AG20443 (cell line): ENCODE results near the gene METTL21C.
A peak's percentile ranks its signal among the peaks of the same experiment; 100 is the strongest.

Experiments
- DNase-seq: peaks from one replicate; pipeline ENCODE4 v3.0.0; 2012; ENCODE audit warnings: low spot score, mixed read lengths

Gene METTL21C

GRCh38 chr13:102697929-102698648, 3.2 kb upstream of the METTL21C start:
- no peak for DNase-seq

DNA sequence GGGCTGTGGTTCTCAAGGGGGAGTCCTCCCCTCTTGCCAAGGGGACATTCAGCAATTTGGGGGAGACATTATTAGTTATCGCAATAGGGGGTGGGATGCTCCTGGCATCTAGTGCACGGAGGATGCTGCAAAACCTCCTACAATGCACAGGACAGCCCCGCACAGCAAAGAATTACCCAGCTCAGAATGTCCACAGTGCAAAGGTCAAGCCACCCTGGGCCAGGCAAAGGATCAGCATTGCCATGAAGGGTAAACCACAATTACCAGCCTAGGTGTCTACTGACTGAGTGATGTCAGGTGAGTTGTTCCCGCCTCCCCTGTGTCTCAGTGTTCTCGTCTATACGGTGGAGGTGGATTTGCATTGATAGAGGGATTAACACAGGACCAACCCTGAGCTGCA, 2.4 kb upstream of the METTL21C start:
- no peak for DNase-seq

- no peak for DNase-seq
Measured at GRCh38 chr13:102696465-102696864, 1.6 kb upstream of the METTL21C start.

DNA sequence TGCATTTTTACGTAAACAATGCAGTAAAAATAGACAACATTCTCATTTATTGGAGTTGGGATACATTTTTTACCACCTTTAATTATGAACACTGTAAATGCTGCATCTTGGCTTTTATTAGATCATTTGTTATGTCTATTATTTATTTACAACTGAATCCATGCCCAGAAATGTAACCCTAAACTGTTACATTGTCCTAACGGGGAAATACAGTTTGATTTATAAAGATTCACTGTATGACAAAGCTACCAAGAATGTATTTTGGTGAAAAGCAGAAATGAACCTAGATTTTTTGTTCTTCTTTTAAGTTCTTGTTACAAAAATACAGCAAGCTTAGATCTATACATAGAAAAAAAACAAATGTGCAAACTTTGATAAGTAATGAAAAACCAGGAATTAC, 1.1 kb downstream of the METTL21C start:
- DNase-seq = peak; percentile 27

- DNase-seq = no peak
Measured at GRCh38 chr13:102693250-102693649, 1.6 kb downstream of the METTL21C start.

- DNase-seq = no peak
Measured at GRCh38 chr13:102692491-102692826, 2.4 kb downstream of the METTL21C start.

DNA sequence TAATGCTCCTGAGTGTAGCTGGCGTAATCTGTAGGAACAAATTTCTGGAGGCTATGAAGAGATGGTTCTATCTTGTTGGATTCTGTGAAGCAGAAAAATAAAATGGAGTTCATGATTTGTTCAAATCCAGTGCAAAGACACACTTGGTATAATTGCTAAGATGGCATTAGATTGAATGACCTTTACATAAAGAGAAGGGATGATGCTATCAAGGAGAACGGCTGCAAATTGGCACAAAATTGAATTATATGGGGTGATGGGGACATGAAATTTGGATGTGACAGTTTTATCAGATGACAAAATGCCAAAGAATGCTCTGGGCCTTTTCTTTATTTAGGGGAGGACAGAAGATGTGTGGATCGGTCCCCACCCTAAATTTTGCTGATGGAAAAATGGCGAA, 4.0 kb downstream of the METTL21C start:
- DNase-seq = no peak

- no peak for DNase-seq
Measured at GRCh38 chr13:102688306-102688973, 6.4 kb downstream of the METTL21C start.

DNA sequence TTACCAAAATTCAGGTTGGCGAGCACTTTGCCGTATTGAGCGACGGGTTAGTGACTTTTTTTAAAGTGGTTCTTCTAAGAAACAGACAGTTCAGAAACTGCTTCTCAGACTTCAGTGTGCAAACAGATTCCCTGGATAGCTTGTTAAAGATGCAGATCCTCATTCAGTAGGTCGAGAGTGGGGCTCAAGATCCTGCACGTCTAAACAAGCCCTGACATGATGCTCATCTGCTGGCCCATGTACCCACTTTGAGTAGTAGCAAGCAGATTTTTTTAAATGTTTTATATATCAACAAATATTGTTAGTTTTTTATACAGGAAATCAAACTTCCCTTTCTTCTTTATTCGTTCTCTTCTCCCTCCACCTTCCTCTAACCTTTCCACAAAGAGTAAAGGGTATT, 7.3 kb downstream of the METTL21C start:
- DNase-seq = no peak

DNA sequence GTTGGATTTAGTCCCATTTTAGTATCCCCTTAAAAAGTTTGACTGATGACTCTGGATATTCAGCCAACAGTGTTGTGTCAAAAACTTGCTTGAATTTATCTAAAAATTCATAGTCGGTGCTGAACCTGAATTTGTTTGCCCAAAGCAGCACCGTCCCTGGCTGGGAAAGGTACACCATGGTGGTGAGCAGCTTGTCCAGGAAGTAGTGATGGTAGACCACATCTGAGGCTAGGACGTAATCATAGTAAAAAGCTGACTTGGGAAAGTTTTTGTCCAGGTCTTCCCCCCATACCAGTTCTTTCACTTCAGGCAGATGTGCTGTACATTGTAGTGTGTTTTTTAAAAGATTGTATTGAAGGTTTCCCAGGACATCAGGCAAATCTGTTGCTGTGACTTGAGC, 8.8 kb downstream of the METTL21C start:
- no peak for DNase-seq

- no peak for DNase-seq
Measured at GRCh38 chr13:102683637-102684036, 11.2 kb downstream of the METTL21C start.

GRCh38 chr13:102682727-102683126, 12.1 kb downstream of the METTL21C start:
- DNase-seq = no peak

- no peak for DNase-seq
Measured at GRCh38 chr13:102682211-102682610, 12.6 kb downstream of the METTL21C start.

GRCh38 chr13:102680842-102681740, 13.8 kb downstream of the METTL21C start:
- DNase-seq = peak; percentile 48

- DNase-seq = no peak
Measured at GRCh38 chr13:102680133-102680717, 14.6 kb downstream of the METTL21C start.

DNA sequence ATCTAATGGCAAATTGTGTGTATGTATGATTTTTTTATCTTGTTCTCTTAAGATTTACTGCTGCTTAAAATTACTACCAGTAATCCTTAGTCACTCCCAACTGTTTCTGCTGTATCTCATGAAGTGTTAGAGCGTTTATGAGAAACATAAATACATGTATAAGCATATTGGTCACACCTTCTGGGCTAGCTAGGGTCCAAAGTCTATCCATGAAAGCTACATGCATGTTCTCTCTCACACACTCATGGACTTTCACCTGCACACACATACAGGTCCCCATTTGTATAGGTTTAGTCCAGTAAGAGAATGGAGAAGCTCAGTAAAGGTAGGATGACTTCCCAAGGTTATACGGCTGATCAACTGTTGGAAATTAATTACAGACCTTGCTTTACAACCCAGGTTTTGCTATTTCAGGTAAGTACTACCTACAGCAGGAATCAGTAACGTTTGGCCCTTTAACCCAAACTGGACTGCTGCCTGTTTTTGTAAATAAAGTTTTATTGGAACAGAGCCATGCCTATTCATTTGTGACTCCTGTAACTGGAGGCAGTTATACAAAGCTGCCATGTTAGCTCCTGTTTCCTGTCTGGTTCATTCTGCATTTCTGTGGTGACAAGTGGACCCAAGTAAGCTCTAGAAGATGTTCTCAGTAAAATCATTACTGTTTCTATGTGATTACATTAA, 15.3 kb downstream of the METTL21C start:
- no peak for DNase-seq

- DNase-seq = no peak
Measured at GRCh38 chr13:102678339-102679107, 16.3 kb downstream of the METTL21C start.

DNA sequence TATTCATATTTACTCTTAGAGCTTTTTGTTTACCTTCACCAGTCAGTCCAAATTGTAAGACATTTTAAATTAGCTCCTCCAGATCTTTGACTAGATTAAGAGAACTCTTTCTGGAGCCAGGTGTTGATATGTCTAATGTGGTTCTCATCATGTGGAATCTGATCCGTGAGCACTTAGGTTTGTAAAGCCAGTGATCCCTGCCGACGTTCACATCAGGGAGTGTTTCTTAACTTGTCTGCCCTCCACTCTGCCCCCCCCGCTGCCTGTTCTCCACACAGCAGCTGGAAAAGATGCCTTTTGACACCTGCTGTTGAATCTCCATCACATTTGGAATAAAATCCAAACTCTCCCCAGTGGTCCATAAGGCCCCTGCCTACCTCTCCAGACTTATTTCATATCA, 17.7 kb downstream of the METTL21C start:
- no peak for DNase-seq

- DNase-seq = no peak
Measured at GRCh38 chr13:102675115-102675514, 19.7 kb downstream of the METTL21C start.

DNA sequence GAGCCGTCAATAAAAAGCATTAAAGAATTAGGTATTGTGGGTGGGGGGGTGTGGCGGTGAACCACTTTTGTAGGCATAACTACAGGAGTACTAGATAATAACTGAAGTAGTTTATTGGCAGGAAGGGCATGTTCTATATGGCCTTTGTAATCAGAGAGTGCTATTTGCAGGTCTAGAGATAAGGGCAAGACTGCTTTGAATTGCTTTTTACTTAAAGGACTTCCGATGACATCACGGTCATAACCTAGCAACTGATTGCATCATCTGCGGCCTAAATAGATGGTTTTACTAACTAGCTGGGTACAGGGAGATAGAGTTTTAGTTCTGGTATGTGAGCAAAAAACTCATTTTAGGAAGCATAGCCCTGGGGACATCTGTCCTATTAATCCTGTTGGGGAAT, 24.7 kb downstream of the METTL21C start:
- DNase-seq = no peak

- no peak for DNase-seq
Measured at GRCh38 chr13:102667911-102668310, 26.9 kb downstream of the METTL21C start.
